Measurements from ENCODE around the gene EFNA3.
"Not testable (repeated sequence)": the region's sequence is repeated elsewhere in the genome, so short reads cannot be mapped to it uniquely, and the experiment has no call there.

EFNA3 gene

GRCh38 chr1:155104605-155105534, 26.2 kb downstream of the EFNA3 start:
- in situ Hi-C loops (cut with HindIII; ENCODE audit: low pct_unique_long_range_greater_than_20kb, low sequenced_read_pairs): no loop called here
- no peak for DNase-seq (ENCODE audit: low read depth in 1 of 2, low spot score in 1 of 2)
- TF ChIP-seq JUND (IDR thresholded peaks at IDR 0.05; ENCODE audit: low read depth): no peak

DNA sequence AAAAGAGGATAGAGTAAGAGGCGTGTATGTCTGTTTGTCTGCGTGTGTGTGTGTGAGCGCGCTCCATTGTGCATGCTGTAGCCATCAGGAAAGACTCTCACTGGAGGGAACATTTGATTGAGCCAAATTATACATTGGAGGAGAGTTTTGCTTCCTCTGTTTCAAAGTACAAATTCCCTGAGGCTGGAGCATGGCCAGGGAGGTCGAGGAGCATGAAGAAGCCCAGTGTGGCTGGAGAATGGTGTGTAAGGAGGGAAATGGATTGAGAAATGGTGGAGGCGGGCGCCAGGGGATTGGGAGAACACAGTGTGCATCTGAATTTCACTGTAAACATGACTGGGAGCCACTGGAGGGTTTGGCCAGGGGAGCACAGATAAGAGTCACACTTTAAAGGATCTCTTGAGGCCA, 27.0 kb downstream of the EFNA3 start:
- in situ Hi-C loops (cut with HindIII; ENCODE audit: low pct_unique_long_range_greater_than_20kb, low sequenced_read_pairs): no loop called here
- TF ChIP-seq JUND (IDR thresholded peaks at IDR 0.05; ENCODE audit: low read depth): no peak
- DNase-seq (ENCODE audit: low read depth in 1 of 2, low spot score in 1 of 2): no peak

GRCh38 chr1:155106862-155107261, 28.2 kb downstream of the EFNA3 start:
- in situ Hi-C loops (cut with HindIII; ENCODE audit: low pct_unique_long_range_greater_than_20kb, low sequenced_read_pairs): no loop called here
- no peak for TF ChIP-seq JUND (IDR thresholded peaks at IDR 0.05; ENCODE audit: low read depth)
- no peak for DNase-seq (ENCODE audit: low read depth in 1 of 2, low spot score in 1 of 2)

GRCh38 chr1:155107309-155108264, 28.9 kb downstream of the EFNA3 start:
- in situ Hi-C loops (cut with HindIII; ENCODE audit: low pct_unique_long_range_greater_than_20kb, low sequenced_read_pairs): no loop called here
- TF ChIP-seq JUND (IDR thresholded peaks at IDR 0.05; ENCODE audit: low read depth): no peak
- DNase-seq (ENCODE audit: low read depth in 1 of 2, low spot score in 1 of 2): no peak

- TF ChIP-seq JUND (IDR thresholded peaks at IDR 0.05; ENCODE audit: low read depth): no peak
- no peak for DNase-seq (ENCODE audit: low read depth in 1 of 2, low spot score in 1 of 2)
- in situ Hi-C loops (cut with HindIII; ENCODE audit: low pct_unique_long_range_greater_than_20kb, low sequenced_read_pairs): no loop called here
Measured at GRCh38 chr1:155108296-155108695, 29.7 kb downstream of the EFNA3 start.

DNA sequence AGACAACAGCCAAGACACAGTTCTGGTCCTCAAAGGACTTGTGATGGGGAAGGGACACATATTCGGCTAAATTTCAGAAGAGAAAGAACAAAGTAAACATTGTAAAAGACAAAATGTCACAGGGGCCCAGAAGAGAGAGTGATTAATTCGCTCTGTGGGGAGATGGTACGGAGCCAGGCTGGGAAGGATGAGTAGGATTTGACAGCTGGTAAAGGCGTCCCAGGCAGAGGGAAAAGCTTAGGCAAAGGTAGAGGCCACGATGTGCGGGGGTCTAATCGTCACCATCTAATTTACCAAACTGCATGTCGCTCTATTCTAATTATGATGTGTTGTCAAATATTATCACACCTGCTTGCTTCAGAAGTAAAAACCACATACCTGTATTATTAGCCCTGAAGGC, 31.7 kb downstream of the EFNA3 start:
- no peak for DNase-seq (ENCODE audit: low read depth in 1 of 2, low spot score in 1 of 2)
- in situ Hi-C loops (cut with HindIII; ENCODE audit: low pct_unique_long_range_greater_than_20kb, low sequenced_read_pairs): no loop called here
- TF ChIP-seq JUND (IDR thresholded peaks at IDR 0.05; ENCODE audit: low read depth): no peak

DNA sequence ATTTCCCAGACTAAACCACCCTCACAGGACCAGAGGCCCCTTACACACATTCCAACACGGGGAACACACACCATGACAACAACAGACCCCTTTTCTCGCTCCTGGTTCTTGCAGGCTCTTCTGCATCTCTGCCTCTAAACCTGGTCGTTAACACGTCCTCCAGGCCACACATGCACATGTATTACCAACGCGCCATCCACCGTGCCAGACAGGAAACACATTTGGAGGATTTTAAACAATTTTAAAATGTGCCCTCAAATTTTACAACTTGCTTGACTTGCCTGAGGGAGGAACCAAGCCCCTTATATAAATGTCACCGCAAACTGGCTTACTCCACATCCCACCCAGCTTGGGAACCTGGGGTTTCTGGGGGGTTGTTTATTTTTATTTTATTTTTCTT, 32.2 kb downstream of the EFNA3 start:
- in situ Hi-C loops (cut with HindIII; ENCODE audit: low pct_unique_long_range_greater_than_20kb, low sequenced_read_pairs): no loop called here
- no peak for TF ChIP-seq JUND (IDR thresholded peaks at IDR 0.05; ENCODE audit: low read depth)
- DNase-seq (ENCODE audit: low read depth in 1 of 2, low spot score in 1 of 2): no peak

GRCh38 chr1:155113450-155113980, 34.9 kb downstream of the EFNA3 start:
- no peak for DNase-seq (ENCODE audit: low read depth in 1 of 2, low spot score in 1 of 2)
- in situ Hi-C loops (cut with HindIII; ENCODE audit: low pct_unique_long_range_greater_than_20kb, low sequenced_read_pairs): no loop called here
- no peak for TF ChIP-seq JUND (IDR thresholded peaks at IDR 0.05; ENCODE audit: low read depth)

DNA sequence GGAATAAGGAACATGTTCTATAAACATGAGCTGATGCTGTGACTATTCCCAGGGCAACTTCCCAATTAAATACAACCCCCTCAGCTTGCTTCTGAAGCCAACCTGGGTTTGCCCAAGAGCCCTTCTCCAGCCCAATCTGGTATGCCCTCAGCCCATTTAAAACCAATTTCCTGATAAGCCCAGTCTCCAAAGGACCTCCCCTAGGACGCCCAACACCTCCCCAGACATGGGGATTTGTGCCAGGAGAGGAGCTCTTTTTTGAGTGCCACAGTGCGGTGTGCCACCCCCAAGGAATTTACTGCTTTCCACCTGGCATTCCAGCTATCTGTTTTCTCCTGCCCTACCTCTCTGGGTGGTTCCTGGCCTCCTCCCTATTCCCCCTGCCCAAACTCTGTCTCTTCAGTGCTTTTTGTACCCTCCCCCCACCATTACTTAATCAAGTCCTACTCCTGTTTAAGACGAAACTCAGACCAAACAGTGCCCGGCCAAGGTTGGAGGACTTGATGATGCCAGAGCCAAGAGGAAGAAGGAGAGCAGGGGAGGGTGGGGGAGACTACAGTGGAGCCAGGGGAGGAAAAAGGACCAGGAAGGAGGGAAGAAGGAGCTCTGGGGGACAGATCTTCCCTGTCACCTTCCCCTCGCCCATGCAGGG, 37.6 kb downstream of the EFNA3 start:
- no peak for TF ChIP-seq JUND (IDR thresholded peaks at IDR 0.05; ENCODE audit: low read depth)
- DNase-seq (ENCODE audit: low read depth in 1 of 2, low spot score in 1 of 2): no peak
- in situ Hi-C loops (cut with HindIII; ENCODE audit: low pct_unique_long_range_greater_than_20kb, low sequenced_read_pairs): no loop called here

DNA sequence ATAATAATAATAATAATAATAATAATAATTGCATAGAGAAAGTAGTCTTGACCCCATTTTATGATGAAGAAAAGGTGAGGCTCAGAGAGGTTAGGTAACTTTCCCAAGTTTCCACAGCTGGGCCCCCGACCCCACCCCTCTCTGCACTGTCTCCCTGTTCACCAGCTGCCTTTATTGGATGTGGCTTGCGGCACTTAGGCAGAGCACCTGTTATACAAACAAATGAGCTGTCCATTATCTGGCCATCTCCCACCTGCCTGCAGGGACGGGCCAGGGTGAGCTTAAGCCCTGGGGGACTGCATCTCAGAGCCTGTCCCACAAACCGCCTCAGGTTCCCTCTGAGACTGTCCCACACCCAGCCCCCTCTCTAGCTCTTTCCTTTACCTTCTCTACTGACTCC, 39.0 kb downstream of the EFNA3 start:
- DNase-seq (ENCODE audit: low read depth in 1 of 2, low spot score in 1 of 2): peak in 1 of 2 experiments; percentile 74
- in situ Hi-C loops (cut with HindIII; ENCODE audit: low pct_unique_long_range_greater_than_20kb, low sequenced_read_pairs): no loop called here
- no peak for TF ChIP-seq JUND (IDR thresholded peaks at IDR 0.05; ENCODE audit: low read depth)

DNA sequence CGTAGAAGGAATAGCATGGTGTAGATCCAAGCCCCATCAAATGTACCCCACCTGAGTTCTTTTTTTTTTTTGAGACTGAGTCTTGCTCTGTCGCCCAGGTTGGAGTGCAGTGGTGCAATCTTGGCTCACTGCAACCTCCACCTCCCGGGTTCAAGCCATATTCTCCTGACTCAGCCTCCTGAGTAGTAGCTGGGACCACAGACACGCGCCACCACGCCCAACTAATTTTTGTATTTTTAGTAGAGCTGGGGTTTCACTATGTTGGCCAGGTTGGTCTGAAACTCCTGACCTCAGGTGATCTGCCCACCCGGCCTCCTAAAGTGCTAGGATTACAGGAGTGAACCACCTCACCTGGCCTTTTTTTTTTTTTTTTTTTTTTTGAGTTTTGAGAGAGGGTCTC, 39.5 kb downstream of the EFNA3 start:
- DNase-seq (ENCODE audit: low read depth in 1 of 2, low spot score in 1 of 2); in situ Hi-C loops (cut with HindIII; ENCODE audit: low pct_unique_long_range_greater_than_20kb, low sequenced_read_pairs): not testable (repeated sequence)

DNA sequence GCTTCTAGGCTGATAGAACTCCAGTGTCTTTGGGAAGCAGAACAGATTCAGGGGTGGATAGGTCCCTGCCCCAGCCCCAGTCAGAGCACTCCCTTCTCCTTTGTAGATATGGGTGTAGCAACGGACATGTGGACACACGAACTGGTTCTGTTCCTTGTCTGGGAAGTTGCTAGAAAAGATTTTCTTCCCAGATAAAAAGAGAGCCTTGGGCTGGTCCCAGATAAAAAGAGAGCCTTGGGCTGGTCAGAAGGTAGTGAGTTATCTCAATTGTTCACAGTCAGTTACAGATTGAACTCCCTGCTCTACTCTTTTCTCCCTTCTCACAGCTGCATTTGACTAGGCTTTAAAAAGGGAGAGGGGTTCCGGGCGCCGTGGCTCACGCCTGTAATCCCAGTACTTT, 41.6 kb downstream of the EFNA3 start:
- no peak for TF ChIP-seq JUND (IDR thresholded peaks at IDR 0.05; ENCODE audit: low read depth)
- in situ Hi-C loops (cut with HindIII; ENCODE audit: low pct_unique_long_range_greater_than_20kb, low sequenced_read_pairs): no loop called here
- peak in 1 of 2 experiments; percentile 58 for DNase-seq (ENCODE audit: low read depth in 1 of 2, low spot score in 1 of 2)
